ENCODE results near the gene HIVEP2.

The HIVEP2 gene

DNA sequence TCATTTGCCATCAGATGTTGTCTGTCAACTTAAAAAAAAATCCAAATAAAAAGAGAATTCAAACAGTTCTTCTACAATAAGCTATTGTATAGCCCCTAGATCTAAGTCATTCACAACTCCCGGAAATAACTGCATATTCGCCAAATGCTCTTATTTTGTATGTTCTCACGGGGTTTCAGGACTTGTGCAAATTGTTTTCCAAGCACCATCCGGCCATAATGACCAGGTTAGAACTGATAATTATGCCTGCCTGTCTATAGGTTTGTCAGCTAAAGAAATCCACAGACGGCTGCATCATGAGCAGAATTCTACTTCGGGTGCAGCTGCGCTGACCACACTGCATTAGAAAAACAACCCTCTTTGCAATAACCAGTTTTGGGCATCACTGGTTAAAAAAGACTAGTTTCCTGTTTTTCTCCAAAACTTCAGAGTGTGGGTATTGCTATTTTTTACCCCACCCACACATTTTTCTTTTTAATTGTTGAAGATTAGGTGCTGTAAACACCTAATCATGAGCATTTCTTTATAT, 87.7 kb downstream of the HIVEP2 start:
- no peak for DNase-seq

DNA sequence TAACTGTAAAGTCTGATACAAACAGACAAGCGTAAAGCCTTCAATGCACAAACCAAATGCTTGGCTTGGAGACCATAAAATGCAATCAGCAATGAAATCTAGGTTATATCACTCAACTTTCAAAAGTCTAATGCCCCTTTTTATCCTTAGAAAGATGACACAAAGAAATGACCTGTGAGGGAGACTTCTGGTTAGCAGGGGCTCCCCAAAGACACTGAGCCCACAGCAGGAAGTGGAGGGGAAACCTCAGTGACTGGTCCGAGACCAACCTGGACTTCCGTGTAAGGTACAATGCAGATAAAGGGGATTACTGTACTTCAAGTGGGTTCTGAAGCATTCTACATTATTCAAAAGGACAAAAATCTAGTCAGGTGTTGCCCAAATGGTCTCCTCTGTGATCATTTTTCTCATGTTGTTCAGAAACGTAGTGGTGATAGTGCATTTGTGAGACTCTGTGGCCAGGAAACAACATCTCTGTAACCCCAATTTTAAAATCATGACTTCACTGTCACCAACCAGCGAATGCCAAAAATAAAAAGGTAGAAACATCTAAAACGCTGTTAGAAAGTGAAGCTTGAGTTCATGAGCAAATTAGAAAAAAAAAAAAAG, 88.2 kb downstream of the HIVEP2 start:
- no peak for DNase-seq

DNA sequence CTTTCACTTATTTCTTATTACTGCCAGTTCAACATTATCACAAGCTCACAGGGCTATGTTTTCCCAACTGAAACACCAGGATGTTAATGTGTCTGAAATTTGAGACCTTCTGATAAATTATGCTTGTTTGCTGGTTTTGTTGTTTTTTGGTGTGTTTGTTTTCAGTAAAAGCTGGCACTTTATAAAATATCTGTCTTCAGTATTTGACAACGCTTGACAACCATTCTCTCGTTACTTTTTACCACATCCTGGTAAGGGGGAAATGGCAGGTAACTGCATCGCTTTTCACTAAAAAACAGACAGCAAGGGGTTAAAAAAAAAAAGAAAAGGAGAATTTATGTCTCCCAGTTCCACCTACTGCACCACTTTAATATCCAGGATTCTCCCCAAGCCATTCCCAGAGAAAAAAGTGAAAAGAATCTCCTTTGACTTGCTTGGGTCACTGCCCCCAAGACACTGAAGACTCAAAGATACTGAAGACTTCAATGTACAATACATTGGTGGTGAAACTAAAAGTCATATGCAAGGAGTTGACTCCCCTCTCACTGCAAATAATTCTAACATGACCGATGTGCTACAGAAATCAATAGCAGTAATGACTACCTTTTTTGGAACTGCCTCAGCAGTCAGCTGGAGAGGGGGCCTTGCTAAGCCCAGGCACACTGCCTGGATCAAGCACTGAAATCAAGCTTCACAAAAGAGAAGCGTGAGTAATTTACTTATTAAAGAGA, 88.9 kb downstream of the HIVEP2 start:
- DNase-seq = no peak

DNA sequence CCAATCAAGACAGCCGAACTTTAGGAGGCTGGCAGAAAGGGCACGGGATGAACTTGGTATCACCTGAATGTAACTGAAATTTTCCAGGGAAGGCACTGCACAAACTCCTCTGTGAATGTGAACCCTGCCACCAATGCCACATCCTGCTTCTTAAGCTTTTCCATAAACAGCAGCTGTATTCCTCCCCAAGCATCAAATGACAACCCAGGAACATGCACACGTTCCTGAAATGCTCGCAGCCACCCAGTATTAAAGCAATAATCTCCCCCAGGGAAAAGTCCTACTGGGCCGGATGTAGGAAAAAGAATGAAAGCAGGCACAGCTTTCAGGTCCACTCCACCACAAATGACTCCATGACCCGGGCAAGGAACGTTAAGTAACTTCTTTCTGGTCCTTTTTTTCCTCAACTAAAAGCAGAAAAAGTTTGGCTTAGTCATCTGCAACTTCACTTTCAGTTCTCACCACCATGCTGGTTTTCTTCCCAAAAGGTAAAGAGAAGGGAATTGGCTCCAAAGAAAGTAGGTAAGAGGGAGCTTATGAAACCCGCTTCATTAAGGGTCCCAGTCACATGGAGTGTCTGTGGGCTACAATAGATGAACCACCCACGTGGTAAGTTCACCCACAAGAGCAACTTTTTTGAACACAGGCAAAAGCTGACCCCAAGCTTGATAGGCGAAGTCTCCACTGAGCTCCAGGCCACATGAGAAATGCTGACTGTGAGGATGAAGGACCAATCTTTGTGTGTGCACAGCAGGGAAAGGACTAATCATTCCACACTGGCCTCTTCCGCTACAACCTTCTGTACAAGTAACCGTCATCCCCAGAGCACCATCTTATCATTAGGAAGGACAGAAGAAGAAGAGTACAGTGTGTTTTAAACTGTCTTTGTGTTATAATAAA, 90.1 kb downstream of the HIVEP2 start:
- no peak for DNase-seq

DNA sequence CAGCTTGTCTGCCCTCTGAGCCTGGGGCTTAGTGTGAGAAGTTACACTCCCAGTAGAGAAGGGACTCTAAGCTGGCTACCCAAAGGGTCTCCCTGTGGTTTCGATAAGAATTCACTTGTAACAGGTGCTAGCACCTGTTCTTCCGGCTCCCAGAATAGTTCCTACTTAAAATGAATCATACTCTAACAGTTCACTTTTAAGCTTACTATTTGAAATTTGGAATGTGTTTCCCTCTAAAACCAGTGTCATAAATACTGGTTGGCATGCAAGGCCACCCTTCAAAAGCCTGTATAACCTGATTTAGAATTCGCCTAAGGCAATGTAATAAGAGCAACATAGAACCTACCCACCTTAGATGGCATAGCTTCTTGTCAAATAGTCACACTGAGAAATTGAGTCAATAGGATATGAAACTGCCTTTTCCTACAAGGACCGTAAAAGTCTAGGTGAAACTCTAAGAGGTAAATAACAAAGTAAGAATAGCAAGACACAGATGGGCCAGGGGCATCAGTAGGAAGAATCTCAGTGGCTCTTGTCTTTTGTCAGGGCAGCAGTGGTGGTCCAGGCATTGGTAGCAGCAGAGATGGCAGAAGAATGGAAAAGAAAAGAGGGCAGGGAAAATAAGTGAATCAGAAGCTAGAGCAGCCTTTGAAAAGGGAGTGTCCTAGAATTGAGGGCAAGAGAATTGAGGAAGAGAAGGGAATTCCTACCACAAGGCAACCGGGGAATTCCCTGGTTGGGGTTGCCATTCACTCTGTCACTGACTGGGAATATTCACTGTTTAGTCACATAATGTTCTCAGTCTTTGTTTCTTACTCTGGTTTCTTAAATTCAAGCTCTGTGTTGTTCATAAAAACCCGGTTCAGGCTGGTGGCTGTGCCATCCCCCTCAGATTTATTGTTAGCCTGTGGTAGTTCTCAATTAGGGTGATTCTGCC, 91.5 kb downstream of the HIVEP2 start:
- DNase-seq = no peak

DNA sequence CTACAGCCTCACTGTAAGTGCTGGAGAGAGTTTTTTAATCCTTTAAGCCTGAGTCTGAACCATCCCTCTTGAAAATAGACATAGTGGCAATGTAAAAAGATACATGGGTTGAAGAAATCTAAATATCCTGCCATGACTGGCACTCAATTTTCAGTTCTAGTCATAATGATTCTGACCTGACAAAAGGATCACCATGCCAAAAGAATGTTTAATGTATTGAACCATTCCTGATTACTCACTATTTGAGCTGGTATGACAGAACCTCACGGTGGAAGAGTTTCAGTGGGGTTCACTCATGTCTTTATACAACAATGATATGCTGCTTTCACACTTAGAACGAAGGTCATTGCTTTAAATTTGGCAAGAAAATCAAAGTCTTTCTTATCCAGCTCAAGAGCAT, 93.4 kb downstream of the HIVEP2 start:
- no peak for DNase-seq

DNA sequence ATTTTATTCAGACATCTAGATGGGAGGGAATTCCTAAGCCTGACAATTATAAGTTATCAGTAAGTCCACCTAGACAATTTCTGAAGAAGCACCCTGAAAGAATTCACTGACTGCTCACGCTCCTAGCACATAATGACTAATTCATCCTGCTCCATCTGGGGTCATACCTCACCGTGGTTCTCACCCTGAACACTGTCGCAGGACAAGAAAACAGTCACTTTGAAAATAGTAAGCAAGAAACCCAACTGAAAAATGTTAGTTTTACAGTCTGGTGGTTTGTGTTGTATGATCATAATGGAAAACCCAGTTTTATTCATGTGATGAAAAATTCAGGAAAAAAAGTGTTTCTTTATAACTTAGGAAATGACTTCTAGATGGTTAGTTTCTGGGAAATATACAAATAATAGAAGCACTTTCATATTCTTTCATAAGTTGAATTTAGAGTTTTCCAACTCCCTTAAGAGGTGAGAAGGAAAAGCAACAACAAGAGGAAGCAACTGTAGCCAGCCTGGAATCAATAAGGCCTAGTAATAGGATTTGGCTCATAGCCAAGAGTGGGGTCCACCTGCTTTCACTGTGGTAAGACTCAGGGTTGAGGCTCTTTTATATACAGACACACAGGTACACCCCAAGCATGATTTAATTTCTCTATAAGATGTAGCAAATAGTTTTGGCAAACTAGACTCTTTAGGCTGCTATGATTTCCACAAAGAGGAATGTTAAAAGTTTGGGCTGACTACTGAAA, 94.1 kb downstream of the HIVEP2 start:
- no peak for DNase-seq

DNA sequence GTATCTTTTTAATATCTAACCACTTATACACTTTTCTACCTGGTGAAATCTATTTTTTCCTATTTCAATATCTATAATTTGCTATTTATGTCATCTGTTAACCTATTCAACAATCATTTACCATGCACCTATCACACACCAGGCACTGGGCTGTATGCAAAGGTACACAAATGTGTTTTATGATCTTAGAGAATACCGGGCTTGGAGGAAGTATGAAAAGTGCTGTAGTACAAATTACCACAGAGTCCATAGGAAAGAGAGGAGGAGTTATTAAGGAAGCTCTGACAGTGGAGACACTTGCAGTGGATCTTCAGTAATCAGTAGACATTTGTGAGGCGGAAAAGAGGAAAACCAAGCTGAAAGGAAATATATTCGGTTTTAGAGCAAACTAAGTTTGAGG, 96.0 kb downstream of the HIVEP2 start:
- DNase-seq = no peak

DNA sequence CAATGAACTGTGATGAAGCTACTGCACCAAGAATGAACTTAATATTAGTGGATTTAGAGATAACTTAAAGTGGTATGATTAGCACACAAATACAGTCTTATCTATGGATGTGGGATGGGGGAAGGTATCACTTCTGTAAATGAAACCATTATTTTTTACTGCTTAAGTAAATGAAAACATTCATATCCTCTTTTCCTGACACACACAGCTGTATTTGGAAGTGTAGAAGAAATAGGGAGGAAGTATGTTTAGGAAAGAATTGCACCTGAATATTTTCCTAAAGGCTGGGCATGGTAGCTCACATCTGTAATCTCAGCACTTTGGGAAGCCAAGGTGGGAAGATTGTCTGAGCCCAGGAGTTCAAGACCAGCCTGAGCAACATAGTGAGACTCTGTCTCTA, 96.8 kb downstream of the HIVEP2 start:
- no peak for DNase-seq

DNA sequence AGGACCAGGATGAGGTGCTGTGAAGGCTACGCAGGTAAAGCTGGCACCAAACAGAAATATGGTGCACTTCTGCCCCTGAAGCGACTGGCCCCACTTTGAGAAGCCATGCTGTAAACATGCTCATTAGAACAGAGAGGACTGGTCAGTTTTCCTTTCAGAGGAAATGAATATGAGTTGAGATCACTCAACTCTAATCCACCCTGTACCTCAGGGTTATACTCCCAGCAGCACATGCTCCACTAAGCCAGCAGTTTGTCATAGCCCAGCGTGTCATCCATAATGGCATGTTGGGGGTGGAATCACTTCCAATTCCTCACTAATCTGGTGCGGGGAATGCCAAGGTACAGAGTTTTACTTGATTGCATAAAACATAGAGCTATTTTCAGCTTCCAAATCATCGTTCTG, 98.1 kb downstream of the HIVEP2 start:
- no peak for DNase-seq

DNA sequence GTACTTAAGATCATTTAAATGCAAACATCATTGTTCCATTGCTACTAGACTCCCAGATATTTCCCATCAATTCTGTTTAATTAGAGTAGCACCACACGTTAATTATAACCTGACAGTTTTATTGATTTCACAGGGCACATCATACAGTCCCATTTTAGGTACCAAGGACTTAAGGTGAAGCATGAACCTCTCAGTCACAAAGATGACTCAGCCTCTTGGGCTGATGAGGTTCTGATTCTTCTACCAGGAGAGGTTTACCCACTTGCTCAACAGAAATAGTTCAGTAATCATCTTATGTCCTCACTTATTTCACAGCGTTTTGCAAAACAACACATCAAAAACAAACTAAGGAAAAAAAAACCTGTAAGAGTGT, 98.5 kb downstream of the HIVEP2 start:
- no peak for DNase-seq

DNA sequence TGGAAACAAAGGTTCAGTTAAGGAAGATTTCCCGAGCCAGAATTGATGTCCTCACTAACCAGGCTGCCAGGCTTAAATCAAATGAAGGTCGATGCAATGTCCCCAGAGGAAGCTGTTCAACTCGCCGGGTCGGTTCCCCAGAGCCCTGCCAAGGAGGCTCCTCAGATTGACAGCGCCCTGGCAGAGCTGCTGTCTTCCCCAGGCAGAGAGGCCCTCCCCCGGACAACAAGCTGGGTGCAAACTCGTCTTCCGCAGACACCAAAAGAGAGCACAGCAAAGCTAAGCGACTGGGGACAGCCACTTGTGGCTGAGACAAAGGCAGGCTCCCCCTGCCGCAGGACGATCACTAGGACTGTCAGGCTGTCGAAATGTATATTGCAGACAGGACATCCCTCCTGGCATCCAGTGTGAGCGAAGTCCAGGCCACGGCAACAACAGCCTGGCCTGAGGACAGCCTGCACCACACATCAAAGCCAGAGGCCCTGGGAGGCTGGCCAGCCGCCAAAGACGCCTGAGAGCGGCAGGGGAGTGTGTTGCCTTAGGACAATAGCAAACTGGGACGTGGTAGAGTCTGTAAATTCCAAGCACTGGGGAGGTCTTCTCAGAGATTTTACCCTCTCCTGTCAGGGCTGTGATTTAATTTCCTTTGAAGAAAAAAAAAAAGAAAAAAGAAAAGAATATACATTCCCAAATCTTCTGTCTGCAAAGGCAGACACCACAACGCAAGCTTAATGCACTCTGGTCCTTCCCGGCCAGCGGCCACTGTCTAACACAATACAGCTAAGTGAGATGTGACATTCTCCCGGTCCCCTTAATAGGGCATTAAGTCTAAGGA, 99.1 kb downstream of the HIVEP2 start:
- DNase-seq = peak in 1 of 2 experiments; percentile 2

DNA sequence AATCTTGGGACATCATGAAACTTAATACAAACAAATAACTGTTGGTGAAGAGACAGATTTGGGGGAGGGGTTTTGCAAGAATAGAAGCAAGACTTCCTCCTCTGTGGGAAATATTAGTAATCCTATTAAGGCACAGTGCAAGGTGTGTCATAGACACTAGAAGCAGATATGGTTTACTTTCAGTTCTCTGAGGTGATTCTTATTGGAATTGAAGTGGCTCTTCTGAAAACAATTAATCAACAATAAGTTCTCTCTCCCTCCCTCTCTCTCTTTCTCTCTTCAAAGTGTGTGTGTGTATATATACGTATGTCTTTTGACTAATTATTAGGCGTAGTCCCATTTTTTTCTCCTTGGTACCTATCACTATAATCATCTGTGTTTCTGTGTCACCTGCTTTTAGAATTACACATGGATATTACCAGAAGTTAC, 99.8 kb downstream of the HIVEP2 start:
- no peak for DNase-seq

DNA sequence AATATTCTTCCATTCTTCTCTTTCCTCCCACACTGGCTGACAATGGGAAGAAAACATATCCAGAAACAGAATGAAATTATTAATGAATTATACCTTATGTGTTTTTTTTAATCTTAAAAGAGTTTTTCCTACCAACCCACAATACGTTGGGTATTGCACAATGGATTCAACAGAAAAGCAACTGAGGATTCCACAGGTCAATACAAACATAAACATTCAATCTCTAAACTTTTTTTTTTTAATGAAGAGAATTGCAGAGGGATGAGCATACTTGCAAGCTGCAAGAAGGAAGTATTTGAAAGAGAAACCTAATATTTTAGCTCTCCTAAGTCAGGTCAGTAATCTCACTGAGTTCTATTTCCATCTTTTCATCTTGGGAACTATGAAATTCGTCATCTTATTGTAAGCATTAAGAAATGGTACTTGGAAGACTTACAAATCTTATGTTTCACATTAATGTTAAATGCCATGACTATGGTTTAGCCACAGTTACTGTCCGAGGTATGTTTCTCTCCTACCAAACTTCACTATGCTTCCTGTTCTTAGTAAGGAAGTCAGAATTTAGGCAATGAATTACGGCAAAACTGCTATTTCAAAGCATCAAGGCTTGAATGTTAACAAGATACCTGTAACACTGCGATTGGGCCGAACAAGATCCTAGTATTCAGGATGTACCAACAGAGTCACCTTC, 100.8 kb downstream of the HIVEP2 start:
- DNase-seq = no peak

DNA sequence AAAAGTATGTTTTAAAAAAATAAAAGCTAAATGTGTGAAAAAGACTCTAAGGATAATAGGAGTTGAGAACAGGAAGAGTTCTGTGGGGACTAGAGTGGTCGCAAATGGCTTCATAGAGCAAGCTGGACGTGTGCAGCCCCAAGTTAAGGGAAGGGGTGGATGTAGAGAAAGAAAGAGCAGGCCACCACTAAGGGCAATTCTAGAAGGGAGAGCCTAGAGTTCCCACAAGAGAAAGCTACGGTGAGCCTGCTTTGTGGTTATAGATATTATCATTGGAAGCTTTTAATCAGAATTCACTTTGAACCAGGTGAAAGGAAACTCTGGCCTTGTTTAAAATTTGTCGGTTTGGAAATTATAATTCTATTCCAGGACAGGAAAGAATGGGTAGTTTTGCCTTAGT, 101.6 kb downstream of the HIVEP2 start:
- no peak for DNase-seq

DNA sequence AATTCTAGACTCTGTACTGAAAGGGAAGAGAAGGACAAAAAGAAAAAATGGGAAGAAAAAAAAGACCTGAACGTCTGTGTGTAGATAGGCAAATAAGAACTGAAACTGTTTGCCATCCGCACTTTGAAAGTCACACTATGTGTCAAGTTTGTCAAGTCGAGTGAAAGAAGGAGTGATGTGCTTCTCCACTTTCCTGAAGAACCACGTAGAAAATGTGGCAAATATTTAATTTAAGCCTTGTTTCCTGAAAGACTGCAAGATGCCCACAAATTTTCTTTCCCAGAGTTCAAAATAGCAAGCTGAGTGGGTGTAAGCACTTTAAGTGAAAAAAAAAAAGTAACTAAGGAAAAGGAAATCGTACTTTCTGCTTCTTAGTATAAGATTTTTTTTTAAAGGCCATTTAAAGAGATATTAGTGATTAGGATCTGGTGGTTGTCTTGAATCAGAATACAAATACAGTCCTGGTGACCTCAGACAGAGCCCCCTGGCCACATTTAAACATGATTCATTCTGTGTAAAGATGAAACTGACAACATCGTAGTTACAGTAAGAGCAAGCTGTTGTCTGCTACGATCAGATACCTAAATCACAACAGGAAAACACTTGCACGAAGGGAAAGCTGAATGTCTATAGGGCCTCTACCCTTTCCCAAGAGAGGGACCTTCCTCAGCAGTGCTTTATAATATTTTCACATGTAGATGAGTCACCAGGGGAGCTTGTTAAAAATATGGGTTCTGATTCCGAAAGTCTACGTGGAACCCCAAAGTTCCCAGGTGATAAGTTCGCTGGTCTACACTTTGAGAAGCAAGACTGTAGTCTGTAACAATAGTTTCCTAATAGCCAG, 102.3 kb downstream of the HIVEP2 start:
- no peak for DNase-seq

DNA sequence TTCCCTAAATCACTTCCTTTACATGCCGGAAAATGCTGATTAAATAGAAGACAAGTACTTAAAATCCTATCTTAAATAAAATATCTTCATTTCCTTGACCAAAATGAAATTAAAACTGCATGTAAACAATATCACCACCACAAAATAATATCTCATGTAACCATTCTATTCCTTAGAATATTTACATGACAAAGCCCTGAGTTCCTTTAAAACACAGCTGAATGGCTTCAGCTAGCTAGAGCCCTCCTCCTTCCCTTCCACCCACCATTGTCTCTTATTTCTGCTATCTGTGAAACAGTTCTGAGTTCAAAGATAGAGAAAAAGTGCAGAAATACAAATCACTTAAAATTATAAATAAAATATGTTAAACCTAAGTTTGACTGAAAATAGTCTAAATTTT, 103.1 kb downstream of the HIVEP2 start:
- no peak for DNase-seq

DNA sequence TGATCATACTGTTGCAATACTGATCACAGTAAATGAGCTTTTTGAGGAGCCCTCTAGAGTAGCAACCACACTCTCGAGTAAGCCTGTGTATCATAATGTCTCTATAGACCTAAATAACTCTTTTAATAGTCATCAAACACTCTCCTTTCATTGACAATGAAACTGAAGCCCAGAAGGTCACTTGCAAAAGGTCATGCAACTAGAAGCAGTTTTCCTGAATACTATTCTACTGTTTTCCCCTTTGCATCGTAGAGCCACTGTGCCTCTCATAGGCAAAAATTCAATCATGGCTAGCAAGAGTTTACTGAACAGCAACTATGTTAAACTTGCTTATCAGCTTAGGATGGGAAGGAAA, 105.3 kb downstream of the HIVEP2 start:
- DNase-seq = no peak
